HL-60 (cell line): ENCODE data around the gene SCPEP1.

Experiments
- DNase-seq, 2 experiments: peaks; one replicate each; pipeline ENCODE4 v3.0.0-alpha.2; 2010 to 2020; ENCODE audit warnings: low read depth in 1 of 2, low spot score in 1 of 2
- H3K27ac ChIP-seq: fragments of 250-450 bp; sonication (Bioruptor Pico); replicated peaks from 2 replicates; pipeline ENCODE4 v1.5.1; 2020; ENCODE audit warnings: mild to moderate bottlenecking, moderate library complexity
- H3K27me3 ChIP-seq: fragments of 250-450 bp; sonication (Bioruptor Pico); 2 replicates; pipeline ENCODE4 v1.5.1; 2021; ENCODE audit warnings: mild to moderate bottlenecking, moderate library complexity; ENCODE audit not compliant: insufficient read depth, poor library complexity, severe bottlenecking
- H3K4me3 ChIP-seq: replicated peaks from 2 replicates; pipeline ENCODE4 v1.5.1; 2011; ENCODE audit warnings: mild to moderate bottlenecking, control low read depth, low read length; ENCODE audit not compliant: insufficient read depth
- GABPA ChIP-seq: IDR thresholded peaks from 2 replicates; pipeline ENCODE4 v1.6.1; 2012; ENCODE audit warnings: low read depth
- POLR2AphosphoS5 ChIP-seq: IDR thresholded peaks from 2 replicates; pipeline ENCODE4 v1.6.1; 2012; ENCODE audit warnings: low read depth
- REST ChIP-seq: IDR thresholded peaks from 2 replicates; pipeline ENCODE4 v1.6.1; 2012; ENCODE audit warnings: low read depth; ENCODE audit not compliant: insufficient replicate concordance
- SPI1 ChIP-seq: IDR thresholded peaks from 2 replicates; pipeline ENCODE4 v1.6.1; 2012; ENCODE audit warnings: low read depth, mild to moderate bottlenecking, borderline replicate concordance
- TF ChIP-seq, protein P1 (sequence below): IDR thresholded peaks from one replicate; pipeline ENCODE4 v1.5.1; 2011; ENCODE audit warnings: low read length, control low read depth, inconsistent platforms; ENCODE audit not compliant: insufficient read depth

SCPEP1 gene

DNA sequence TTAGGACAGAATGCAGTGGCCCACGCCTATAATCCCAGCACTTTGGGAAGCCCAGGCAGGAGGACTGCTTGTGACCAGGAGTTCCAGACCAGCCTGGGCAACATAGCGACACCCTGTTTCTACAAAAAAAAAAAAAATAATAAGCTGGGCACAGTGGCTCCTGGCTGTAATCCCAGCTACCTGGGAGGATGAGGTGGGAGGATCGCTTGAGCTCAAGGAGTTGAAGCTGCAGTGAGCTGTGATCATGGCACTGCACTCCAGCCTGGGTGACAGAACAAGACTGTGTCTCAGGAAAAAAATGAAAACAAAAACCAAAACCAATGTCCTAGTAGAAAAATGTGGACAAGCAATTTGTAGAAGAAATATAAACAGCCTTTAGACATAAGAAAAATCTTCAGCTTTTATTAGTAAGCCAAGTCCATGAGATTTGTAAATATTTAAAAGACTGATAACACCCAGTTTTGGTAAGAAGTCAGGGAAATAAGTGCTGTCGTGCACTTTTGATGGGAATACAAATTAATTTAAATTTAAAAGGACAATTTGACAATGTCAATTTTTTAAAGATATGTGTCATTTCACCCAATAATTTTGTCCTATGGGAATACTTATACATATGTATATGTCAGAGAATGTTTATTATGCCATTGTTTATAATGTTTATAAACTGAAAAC lies 11.1 kb downstream of the SCPEP1 start:
- no peaks in the 10 kb centered on the region for H3K27me3 ChIP-seq
- no peak overlapping the region for H3K4me3 ChIP-seq
- H3K27ac ChIP-seq: no peak overlapping the region
- TF ChIP-seq GABPA (no peak), REST (no peak), POLR2AphosphoS5 (no peak), SPI1 (no peak)
- TF ChIP-seq, protein P1, sequence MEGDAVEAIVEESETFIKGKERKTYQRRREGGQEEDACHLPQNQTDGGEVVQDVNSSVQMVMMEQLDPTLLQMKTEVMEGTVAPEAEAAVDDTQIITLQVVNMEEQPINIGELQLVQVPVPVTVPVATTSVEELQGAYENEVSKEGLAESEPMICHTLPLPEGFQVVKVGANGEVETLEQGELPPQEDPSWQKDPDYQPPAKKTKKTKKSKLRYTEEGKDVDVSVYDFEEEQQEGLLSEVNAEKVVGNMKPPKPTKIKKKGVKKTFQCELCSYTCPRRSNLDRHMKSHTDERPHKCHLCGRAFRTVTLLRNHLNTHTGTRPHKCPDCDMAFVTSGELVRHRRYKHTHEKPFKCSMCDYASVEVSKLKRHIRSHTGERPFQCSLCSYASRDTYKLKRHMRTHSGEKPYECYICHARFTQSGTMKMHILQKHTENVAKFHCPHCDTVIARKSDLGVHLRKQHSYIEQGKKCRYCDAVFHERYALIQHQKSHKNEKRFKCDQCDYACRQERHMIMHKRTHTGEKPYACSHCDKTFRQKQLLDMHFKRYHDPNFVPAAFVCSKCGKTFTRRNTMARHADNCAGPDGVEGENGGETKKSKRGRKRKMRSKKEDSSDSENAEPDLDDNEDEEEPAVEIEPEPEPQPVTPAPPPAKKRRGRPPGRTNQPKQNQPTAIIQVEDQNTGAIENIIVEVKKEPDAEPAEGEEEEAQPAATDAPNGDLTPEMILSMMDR: no peak
- DNase-seq: no peak

GRCh38 chr17:56992364-56992763 lies 14.4 kb downstream of the SCPEP1 start:
- TF ChIP-seq REST: no peak
- no peak for TF ChIP-seq SPI1
- TF ChIP-seq, protein P1: no peak
- no peak for TF ChIP-seq GABPA
- no peak for TF ChIP-seq POLR2AphosphoS5
- DNase-seq: no peak
- Histone ChIP-seq H3K27me3 (no peaks in the 10 kb centered on the region), H3K27ac (no peak overlapping the region), H3K4me3 (no peak overlapping the region)

DNA sequence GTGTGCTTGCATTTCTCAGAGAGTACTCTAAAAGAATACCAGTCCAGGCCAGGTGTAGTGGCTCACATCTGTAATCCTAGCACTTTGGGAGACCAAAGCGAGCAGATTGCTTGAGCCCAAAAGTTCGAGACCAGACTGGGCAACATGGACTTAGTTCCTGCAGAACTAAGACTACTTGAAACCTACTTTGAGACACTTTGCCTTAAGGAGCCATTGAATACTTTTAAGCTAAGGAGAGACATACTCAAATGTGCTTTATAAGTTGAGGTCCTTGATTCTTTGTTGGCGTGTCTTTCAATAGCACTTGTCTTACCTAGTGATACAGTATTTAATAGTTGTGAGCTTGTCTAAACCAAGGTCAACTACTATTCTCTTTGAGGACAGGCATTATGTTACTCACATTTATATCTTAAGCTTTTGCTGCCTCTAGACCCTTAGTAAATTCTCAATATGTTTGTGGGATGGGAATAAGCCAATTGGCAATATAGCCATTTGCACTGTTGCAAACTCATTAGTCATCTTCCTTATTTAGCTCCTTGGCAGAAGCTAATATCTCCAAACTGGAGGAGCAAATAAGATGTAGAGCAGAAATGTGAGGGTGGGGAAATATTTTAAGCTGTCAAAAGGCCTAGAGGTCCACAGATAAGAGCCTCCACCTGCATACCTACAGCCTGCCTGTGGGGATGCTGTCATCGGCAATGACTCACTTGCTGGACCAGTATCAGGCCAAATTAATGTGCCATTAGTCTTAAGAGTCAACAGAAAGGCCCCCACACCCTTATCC lies 16.3 kb downstream of the SCPEP1 start:
- no peak overlapping the region for H3K4me3 ChIP-seq
- H3K27me3 ChIP-seq: no peaks in the 10 kb centered on the region
- no peak for TF ChIP-seq POLR2AphosphoS5
- TF ChIP-seq, protein P1: no peak
- TF ChIP-seq GABPA: no peak
- TF ChIP-seq SPI1: no peak
- TF ChIP-seq REST: no peak
- no peak for DNase-seq
- no peak overlapping the region for H3K27ac ChIP-seq
